Measurements from ENCODE around the gene MAPK8IP1.
A peak's percentile ranks its signal among the peaks of the same experiment; 100 is the strongest.
"Not testable (repeated sequence)": the region's sequence is repeated elsewhere in the genome, so short reads cannot be mapped to it uniquely, and the experiment has no call there.

The MAPK8IP1 gene

DNA sequence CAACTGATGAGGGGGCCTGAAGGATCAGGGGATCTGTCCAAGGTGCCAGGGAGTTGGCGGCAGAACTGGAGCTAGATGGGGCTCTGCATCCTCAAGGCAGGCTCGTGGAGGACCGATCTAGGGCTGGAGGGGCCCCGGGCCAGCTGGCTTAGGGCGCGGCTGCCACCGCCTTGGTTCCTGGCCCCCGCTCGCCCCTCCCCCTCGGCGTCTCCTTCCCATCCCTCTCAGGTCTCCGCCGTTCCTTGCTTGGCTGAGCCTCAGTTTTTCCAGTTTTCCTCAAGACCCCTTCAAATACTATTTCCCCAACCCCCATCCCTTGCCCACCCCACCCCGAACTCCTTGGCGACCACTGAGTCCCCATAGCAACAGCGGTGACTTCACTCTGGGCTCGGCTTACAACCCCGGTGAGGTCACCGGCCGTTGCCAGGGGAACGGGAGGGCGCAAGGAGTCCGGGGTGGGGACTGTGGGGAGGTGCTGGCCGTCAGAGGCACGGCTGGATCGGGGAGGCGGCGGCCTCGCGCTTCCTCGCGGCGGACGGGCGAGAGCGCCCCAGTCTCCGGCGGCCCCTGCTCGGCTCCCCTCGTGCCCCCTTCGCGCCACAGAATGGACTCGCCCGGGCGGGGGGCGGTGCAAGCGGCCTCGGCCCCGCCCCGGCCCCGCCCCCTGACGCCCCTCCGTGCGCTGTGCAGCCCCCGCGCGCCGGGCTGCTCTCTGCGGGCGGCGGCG is 14.2 kb downstream of the MAPK8IP1 start:
- peak; percentile 83 for DNase-seq (ENCODE audit: extremely low spot score)
- POLR2A ChIA-PET, result interaction anchor here (1.0 kb wide), 1 partner anchor 15 kb away, joined by 3 read pairs; no protein-coding TSS in a partner anchor
- TF ChIP-seq, protein P1, sequence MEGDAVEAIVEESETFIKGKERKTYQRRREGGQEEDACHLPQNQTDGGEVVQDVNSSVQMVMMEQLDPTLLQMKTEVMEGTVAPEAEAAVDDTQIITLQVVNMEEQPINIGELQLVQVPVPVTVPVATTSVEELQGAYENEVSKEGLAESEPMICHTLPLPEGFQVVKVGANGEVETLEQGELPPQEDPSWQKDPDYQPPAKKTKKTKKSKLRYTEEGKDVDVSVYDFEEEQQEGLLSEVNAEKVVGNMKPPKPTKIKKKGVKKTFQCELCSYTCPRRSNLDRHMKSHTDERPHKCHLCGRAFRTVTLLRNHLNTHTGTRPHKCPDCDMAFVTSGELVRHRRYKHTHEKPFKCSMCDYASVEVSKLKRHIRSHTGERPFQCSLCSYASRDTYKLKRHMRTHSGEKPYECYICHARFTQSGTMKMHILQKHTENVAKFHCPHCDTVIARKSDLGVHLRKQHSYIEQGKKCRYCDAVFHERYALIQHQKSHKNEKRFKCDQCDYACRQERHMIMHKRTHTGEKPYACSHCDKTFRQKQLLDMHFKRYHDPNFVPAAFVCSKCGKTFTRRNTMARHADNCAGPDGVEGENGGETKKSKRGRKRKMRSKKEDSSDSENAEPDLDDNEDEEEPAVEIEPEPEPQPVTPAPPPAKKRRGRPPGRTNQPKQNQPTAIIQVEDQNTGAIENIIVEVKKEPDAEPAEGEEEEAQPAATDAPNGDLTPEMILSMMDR (IDR thresholded peaks at IDR 0.05; ENCODE audit: control extremely low read depth, extremely low read depth, low read depth, missing control alignments), result no peak
- CTCF ChIA-PET, result interaction anchor here (1.1 kb wide), 1 partner anchor 40 kb away, joined by 3 read pairs; no protein-coding TSS in a partner anchor

DNA sequence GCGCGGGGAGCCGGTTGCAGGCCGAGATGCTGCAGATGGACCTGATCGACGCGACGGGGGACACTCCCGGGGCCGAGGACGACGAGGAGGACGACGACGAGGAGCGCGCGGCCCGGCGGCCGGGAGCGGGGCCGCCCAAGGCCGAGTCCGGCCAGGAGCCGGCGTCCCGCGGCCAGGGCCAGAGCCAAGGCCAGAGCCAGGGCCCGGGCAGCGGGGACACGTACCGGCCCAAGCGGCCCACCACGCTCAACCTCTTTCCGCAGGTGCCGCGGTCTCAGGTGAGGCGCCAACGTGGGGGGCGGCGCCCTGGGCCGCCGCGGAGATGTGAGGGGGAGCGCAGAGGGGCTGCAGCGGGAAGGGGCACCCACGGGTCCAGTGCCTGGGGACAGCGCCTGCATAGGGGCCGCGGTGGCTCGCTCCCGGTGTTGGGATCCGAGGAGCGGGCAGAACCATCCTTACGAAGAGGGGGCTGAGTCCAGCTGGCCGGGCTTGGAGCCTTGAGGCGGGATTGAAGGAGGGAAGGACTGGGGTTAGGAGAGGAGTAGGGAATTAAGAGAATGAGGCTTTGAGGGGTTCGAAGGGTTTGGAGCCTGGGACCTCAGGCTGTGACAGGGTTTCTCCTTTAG is 14.8 kb downstream of the MAPK8IP1 start:
- POLR2A ChIA-PET; DNase-seq (ENCODE audit: extremely low spot score): not testable (repeated sequence)
- CTCF ChIA-PET, result interaction anchor here (1.4 kb wide), 1 partner anchor 14 kb away, joined by 3 read pairs; no protein-coding TSS in a partner anchor

GRCh38 chr11:45900916-45901617 is 15.6 kb downstream of the MAPK8IP1 start:
- ChIA-PET CTCF (interaction anchor here (1.4 to 1.9 kb wide), 2 partner anchors 15 to 64 kb away, joined by 3 to 5 read pairs; no protein-coding TSS in a partner anchor), POLR2A (no interaction called here)
- TF ChIP-seq, protein P1 (IDR thresholded peaks at IDR 0.05; ENCODE audit: control extremely low read depth, extremely low read depth, low read depth, missing control alignments), result no peak
- DNase-seq (ENCODE audit: extremely low spot score), result no peak

DNA sequence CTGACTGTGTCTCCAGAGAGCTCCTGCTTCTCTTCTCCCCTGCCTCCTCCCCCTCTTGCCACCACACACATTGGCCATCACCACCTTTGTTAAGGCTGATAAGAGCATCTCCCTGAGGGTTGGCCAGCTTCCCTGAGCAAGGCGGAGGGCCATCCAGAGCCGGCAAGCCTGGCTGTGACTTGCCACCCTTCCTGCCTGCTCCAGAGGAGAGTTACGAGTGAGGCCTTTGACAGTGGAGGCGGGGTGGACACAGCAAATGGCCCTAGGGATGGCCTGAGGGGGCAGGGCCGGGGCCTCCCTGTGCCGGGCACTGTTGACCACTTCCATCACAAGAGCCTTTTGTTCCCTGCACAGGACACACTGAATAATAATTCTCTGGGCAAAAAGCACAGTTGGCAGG is 16.2 kb downstream of the MAPK8IP1 start:
- TF ChIP-seq, protein P1 (IDR thresholded peaks at IDR 0.05; ENCODE audit: control extremely low read depth, extremely low read depth, low read depth, missing control alignments), result no peak
- POLR2A ChIA-PET, result no interaction called here
- CTCF ChIA-PET, result interaction anchor here (1.4 to 1.9 kb wide), 2 partner anchors 15 to 63 kb away, joined by 3 to 5 read pairs; no protein-coding TSS in a partner anchor
- no peak for DNase-seq (ENCODE audit: extremely low spot score)

DNA sequence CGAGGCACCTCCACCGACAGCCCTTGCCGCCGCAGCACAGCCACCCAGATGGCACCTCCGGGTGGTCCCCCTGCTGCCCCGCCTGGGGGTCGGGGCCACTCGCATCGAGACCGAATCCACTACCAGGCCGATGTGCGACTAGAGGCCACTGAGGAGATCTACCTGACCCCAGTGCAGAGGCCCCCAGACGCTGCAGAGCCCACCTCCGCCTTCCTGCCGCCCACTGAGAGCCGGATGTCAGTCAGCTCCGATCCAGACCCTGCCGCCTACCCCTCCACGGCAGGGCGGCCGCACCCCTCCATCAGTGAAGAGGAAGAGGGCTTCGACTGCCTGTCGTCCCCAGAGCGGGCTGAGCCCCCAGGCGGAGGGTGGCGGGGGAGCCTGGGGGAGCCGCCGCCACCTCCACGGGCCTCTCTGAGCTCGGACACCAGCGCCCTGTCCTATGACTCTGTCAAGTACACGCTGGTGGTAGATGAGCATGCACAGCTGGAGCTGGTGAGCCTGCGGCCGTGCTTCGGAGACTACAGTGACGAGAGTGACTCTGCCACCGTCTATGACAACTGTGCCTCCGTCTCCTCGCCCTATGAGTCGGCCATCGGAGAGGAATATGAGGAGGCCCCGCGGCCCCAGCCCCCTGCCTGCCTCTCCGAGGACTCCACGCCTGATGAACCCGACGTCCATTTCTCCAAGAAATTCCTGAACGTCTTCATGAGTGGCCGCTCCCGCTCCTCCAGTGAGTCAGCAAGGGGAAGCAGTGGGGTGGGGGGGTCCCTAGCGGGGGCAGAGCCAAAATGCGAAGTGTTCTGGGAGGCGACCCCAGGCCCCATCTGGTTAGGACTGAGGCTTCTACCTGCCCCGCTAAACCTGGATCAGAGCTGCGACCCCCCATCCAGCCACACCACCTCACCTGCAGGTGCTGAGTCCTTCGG is 17.3 kb downstream of the MAPK8IP1 start:
- ChIA-PET CTCF (interaction anchor here (1.9 kb wide), 1 partner anchor 62 kb away, joined by 5 read pairs; no protein-coding TSS in a partner anchor), POLR2A (no interaction called here)
- DNase-seq (ENCODE audit: extremely low spot score), result no peak
- TF ChIP-seq, protein P1 (IDR thresholded peaks at IDR 0.05; ENCODE audit: control extremely low read depth, extremely low read depth, low read depth, missing control alignments), result no peak

- POLR2A ChIA-PET, result no interaction called here
- DNase-seq (ENCODE audit: extremely low spot score), result no peak
- TF ChIP-seq, protein P1 (IDR thresholded peaks at IDR 0.05; ENCODE audit: control extremely low read depth, extremely low read depth, low read depth, missing control alignments), result no peak
- CTCF ChIA-PET, result no interaction called here
Measured at GRCh38 chr11:45904309-45904915, 19.0 kb downstream of the MAPK8IP1 start.

Measured in GM10248 (cell line).